ENCODE measurements around the gene FA2H. TPM values are rescaled to one million over a fixed set of nuclear protein-coding genes. Genes with fewer than 3 reads are reported as not detected.

Gene FA2H
- polyA plus RNA-seq, 3 donors = not detected

DNA sequence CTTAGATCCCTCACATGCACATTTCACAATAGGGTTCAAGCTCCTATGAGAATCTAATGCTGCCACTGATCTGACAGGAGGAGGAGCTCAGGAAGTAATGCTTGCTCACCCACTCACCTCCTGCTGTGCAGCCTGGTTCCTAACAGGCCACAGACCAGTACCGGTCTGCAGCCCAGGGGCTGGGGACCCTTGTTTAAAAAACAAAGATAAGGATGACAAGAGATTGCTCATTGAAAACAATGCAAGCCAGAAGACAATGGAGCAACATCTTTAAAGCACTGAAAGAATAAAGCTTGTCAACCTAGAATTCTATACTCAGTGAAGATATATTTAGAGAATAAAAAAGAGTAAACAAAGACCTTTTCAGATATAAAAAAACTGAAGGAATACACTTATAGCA lies 22.8 kb upstream of the FA2H start:
- Histone ChIP-seq H3K9me3 (replicated peaks in 1 of 2; ENCODE audit: control insufficient read depth in 1 of 2, insufficient read depth in 1 of 2, low read length in 2 of 2) (no peaks in the 10 kb centered on the region), H3K4me1 (ENCODE audit: control insufficient read depth in 1 of 2, insufficient read depth in 2 of 2, low read length in 2 of 2) (no peaks in the 10 kb centered on the region), H3K36me3 (replicated peaks in 1 of 2; ENCODE audit: control insufficient read depth in 1 of 2, insufficient read depth in 2 of 2, low read length in 2 of 2) (no peaks in the 10 kb centered on the region), H2AFZ (ENCODE audit: insufficient read depth, low read depth, low read length, poor library complexity, severe bottlenecking) (no peak overlapping the region), H4K20me1 (ENCODE audit: insufficient read depth, low read length) (no peaks in the 10 kb centered on the region), H3K4me3 (replicated peaks in 1 of 3; ENCODE audit: low read depth in 2 of 3, low read length in 3 of 3) (no peak overlapping the region), H3K27ac (ENCODE audit: low read depth in 1 of 2, low read length in 2 of 2) (no peak overlapping the region), H3K4me2 (replicated peaks; ENCODE audit: extremely low read depth, low read length, poor library complexity, severe bottlenecking) (no peak overlapping the region), H3K9ac (ENCODE audit: insufficient read depth, low read length, poor library complexity, severe bottlenecking) (no peak overlapping the region), H3K27me3 (ENCODE audit: control insufficient read depth in 2 of 2, insufficient read depth in 2 of 2, low read length in 2 of 2) (no peaks in the 10 kb centered on the region), H3K79me2 (ENCODE audit: insufficient read depth, low read length) (no peaks in the 10 kb centered on the region)
- H3K9me3 Mint-ChIP-seq = peaks cover under 1 to 16% (median 6%) of the 10 kb centered on the region in 7 donors
- no peaks in the 10 kb centered on the region for H3K36me3 Mint-ChIP-seq
- H3K27me3 Mint-ChIP-seq (ENCODE audit: low read depth in 3 of 3) = peaks cover 9 to 13% (median 10%) of the 10 kb centered on the region in 3 donors
- no peaks in the 10 kb centered on the region for H3K4me1 Mint-ChIP-seq
- H3K27ac Mint-ChIP-seq = no peak overlapping the region
- no peak overlapping the region for H3K4me3 Mint-ChIP-seq
- intact Hi-C loops (cut with micrococcal nuclease) = no loop called here
- TF ChIP-seq, protein P1, sequence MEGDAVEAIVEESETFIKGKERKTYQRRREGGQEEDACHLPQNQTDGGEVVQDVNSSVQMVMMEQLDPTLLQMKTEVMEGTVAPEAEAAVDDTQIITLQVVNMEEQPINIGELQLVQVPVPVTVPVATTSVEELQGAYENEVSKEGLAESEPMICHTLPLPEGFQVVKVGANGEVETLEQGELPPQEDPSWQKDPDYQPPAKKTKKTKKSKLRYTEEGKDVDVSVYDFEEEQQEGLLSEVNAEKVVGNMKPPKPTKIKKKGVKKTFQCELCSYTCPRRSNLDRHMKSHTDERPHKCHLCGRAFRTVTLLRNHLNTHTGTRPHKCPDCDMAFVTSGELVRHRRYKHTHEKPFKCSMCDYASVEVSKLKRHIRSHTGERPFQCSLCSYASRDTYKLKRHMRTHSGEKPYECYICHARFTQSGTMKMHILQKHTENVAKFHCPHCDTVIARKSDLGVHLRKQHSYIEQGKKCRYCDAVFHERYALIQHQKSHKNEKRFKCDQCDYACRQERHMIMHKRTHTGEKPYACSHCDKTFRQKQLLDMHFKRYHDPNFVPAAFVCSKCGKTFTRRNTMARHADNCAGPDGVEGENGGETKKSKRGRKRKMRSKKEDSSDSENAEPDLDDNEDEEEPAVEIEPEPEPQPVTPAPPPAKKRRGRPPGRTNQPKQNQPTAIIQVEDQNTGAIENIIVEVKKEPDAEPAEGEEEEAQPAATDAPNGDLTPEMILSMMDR (IDR thresholded peaks at IDR 0.05) = no peak
- no CpG with 5 or more reads among the region's 1 CpG for WGBS (ENCODE audit: insufficient coverage)
- DNase-seq = no peak

DNA sequence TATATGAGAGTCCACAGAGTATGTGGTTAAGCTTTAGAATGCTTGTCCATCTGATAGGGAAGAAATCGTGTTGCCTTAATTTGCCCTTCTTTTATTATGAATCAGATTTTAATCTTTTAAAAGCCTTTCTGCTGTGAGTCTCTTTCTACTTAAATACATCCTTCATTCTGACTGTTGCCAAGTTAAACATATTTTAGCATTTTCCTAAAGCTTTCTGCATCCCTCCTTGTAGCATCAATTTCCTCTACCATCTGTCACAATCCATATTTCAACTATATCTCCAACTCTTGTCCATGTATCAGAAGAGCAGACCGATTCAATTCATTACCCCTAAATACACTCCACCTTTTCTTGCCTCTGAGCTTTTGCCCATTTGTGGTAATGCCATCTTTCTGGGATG lies 20.5 kb upstream of the FA2H start:
- no peaks in the 10 kb centered on the region for H3K27me3 ChIP-seq (ENCODE audit: control insufficient read depth in 2 of 2, insufficient read depth in 2 of 2, low read length in 2 of 2)
- Mint-ChIP-seq H3K9me3 (peaks cover 2 to 15% (median 9%) of the 10 kb centered on the region in 7 donors), H3K36me3 (no peaks in the 10 kb centered on the region), H3K4me1 (no peaks in the 10 kb centered on the region), H3K27me3 (ENCODE audit: low read depth in 3 of 3) (peaks cover 5 to 12% (median 11%) of the 10 kb centered on the region in 3 donors), H3K27ac (no peak overlapping the region), H3K4me3 (no peak overlapping the region)
- H3K4me2 ChIP-seq (replicated peaks; ENCODE audit: extremely low read depth, low read length, poor library complexity, severe bottlenecking) = no peak overlapping the region
- DNase-seq = no peak
- no peak overlapping the region for H3K9ac ChIP-seq (ENCODE audit: insufficient read depth, low read length, poor library complexity, severe bottlenecking)
- H3K9me3 ChIP-seq (replicated peaks in 1 of 2; ENCODE audit: control insufficient read depth in 1 of 2, insufficient read depth in 1 of 2, low read length in 2 of 2) = no peaks in the 10 kb centered on the region
- H3K79me2 ChIP-seq (ENCODE audit: insufficient read depth, low read length) = no peaks in the 10 kb centered on the region
- H3K27ac ChIP-seq (ENCODE audit: low read depth in 1 of 2, low read length in 2 of 2) = no peak overlapping the region
- H3K4me1 ChIP-seq (ENCODE audit: control insufficient read depth in 1 of 2, insufficient read depth in 2 of 2, low read length in 2 of 2) = no peaks in the 10 kb centered on the region
- H3K36me3 ChIP-seq (replicated peaks in 1 of 2; ENCODE audit: control insufficient read depth in 1 of 2, insufficient read depth in 2 of 2, low read length in 2 of 2) = no peaks in the 10 kb centered on the region
- H2AFZ ChIP-seq (ENCODE audit: insufficient read depth, low read depth, low read length, poor library complexity, severe bottlenecking) = no peak overlapping the region
- no peaks in the 10 kb centered on the region for H4K20me1 ChIP-seq (ENCODE audit: insufficient read depth, low read length)
- intact Hi-C loops (cut with micrococcal nuclease) = no loop called here
- TF ChIP-seq, protein P1 (IDR thresholded peaks at IDR 0.05) = no peak
- no peak overlapping the region for H3K4me3 ChIP-seq (replicated peaks in 1 of 3; ENCODE audit: low read depth in 2 of 3, low read length in 3 of 3)
- no CpG with 5 or more reads among the region's 2 CpGs for WGBS (ENCODE audit: insufficient coverage)
